Subcutaneous adipose tissue (tissue), 4 donors: ENCODE results near the gene TMEM74B. TPM values are rescaled to one million over a fixed set of nuclear protein-coding genes. Genes with fewer than 3 reads are reported as not detected.

ENCODE experiments used
- total RNA-seq, 4 donors: library from RNA; depleted of rRNA; stranded (reverse); fragments of >200 nt; gene quantifications; one replicate each; pipeline ENCODE4 v1.1.0, GENCODE V29; 2016
- TF ChIP-seq, protein P1 (sequence below): fragments of 450-650 bp; IDR thresholded peaks from one replicate; pipeline ENCODE4 v1.5.1; 2016; ENCODE audit warnings: low read depth, mild to moderate bottlenecking, control low read depth, antibody characterized with exemption, moderate library complexity

Gene TMEM74B
- total RNA-seq, 4 donors from 2014 or later, result 1.1 to 2.1 TPM; not detected in 2

DNA sequence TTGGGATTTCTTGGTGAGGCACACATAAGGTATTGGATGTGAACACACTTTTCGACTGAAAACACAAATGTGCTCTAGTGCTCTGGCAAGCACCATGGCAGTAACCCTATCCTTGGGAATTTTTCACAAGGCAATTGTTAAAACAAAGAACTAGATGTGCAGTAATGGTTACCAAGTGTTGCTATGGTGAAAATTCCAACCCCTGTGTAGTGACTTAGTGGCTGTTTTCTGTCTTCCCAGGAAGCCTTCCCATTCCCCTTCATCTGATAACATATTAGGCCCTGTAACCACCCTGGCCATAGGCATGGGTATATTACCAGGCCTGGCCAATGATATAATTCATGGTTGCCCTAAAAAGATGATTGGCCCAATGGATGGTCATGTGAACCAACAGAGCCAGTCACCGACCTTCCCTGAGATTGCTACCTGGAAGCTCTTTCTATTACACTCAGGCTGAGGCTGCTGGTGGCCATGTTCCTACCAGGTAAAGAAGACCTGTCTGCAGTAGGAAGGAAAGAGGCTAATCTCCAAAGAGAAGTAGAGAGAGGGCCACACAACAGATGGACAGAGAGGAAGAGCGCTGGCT lies 22.6 kb upstream of the TMEM74B start:
- TF ChIP-seq, protein P1, sequence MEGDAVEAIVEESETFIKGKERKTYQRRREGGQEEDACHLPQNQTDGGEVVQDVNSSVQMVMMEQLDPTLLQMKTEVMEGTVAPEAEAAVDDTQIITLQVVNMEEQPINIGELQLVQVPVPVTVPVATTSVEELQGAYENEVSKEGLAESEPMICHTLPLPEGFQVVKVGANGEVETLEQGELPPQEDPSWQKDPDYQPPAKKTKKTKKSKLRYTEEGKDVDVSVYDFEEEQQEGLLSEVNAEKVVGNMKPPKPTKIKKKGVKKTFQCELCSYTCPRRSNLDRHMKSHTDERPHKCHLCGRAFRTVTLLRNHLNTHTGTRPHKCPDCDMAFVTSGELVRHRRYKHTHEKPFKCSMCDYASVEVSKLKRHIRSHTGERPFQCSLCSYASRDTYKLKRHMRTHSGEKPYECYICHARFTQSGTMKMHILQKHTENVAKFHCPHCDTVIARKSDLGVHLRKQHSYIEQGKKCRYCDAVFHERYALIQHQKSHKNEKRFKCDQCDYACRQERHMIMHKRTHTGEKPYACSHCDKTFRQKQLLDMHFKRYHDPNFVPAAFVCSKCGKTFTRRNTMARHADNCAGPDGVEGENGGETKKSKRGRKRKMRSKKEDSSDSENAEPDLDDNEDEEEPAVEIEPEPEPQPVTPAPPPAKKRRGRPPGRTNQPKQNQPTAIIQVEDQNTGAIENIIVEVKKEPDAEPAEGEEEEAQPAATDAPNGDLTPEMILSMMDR, result no peak

DNA sequence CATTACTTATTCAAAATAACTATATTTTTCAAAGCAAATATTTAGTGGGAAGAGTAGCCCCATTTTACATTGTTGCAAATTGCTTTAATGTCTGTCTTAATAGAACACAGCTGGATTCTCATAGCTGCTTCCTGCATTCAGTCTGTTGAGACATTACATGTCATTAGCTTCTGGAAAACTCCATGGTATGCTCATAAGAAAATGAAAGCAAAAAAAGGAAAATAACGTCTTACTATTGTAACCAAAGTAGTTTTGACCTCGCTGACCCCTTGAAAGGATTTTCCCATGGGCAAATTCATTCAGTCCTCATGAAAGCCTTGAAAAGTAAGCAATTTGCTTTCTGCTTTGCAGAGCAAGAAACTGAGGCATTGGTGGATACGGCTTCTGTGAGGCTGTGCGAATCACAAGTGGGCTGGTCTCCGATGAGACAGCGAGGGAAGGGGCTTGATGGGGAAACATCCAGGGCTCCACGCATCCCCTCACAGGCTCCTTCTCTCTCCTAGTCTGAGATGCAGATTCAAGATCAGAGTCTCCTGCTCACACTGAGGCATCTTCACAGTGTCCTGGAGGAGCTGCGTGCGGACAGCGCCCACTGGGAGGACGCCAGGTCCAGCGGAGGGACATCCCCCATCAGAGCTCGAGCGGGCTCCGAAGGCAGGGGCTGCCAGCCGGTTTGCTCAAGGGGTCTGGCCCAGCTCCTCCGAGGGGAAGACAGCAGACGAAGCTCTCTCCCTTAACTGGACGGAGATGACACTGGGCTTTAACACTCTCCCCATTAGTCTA lies 21.8 kb upstream of the TMEM74B start:
- TF ChIP-seq, protein P1, result no peak

DNA sequence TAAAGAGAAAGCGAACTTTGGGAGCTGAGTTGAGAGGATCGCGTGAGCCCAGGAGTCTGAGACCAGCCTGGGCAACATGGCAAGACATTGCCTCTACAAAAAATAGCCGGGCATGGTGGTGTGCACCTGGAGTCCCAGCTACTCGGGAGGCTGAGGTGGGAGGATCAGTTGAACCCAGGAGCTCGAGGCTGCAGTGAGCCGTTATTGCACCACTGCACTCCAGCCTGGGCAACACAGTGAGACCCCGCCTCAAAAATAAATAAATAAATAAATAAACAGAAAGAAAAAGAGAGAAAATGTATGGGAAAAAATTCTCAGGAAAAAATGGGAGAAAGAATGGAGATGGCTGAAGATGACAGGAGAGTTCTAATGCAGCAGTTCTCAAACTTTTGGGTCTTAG lies 21.0 kb upstream of the TMEM74B start:
- TF ChIP-seq, protein P1, result no peak

DNA sequence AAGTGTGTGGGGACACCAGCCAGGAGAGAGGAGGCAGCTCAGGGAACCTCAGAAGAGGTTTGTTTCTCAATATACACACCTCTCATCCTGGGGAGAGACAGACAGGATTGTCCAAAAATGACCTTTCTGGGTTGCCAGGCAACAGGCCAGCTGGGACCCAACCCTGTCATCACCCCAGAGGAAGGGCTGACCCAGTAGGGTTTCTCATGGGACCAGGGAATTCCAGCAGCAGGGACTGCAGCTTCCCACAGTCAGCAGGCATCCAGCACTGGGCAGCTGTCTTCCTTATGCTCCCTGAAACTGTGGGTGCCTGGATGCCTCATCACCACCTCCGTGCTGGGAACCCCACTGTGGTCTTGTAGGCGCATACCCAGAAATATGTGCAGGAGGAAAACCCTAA lies 19.8 kb upstream of the TMEM74B start:
- TF ChIP-seq, protein P1, result no peak

DNA sequence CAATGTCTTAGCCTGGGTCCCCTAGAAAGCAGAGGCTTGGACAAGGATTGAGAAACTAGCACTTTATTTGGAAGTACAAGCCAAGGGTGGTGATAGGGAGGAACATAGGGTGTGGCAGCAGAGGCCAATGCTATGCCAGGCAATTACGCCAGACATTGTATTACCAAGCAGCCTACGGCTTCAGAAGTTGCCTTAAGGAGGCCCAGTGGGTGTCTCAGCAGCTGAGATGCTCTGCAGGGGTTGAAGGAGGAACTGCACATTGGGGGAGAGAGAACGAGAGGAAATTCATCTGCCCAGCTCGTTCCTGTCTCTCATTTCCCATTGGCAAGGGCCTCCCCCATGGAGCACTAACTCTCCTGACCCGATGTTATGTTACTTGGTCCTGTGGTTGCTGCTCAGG lies 19.3 kb upstream of the TMEM74B start:
- TF ChIP-seq, protein P1, result no peak

DNA sequence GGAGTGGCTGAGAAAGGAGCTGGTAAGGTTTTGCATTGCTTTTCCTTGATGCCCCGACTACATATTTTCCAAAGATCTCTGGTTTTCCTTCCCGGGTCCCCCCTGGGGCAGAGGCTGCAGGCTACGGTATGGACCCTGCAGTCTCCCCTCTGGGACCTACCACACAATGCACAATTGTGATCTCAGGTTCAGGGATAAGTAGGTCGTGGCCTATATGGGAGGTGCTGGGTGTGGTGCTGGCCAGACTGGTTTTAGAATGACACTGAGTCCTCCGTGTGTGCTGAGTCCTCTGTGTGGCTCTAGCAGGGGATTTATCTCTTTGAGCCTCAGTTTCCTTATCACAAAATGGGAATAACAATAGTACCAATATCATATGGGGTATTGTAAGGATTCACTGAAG lies 18.8 kb upstream of the TMEM74B start:
- TF ChIP-seq, protein P1, result no peak

DNA sequence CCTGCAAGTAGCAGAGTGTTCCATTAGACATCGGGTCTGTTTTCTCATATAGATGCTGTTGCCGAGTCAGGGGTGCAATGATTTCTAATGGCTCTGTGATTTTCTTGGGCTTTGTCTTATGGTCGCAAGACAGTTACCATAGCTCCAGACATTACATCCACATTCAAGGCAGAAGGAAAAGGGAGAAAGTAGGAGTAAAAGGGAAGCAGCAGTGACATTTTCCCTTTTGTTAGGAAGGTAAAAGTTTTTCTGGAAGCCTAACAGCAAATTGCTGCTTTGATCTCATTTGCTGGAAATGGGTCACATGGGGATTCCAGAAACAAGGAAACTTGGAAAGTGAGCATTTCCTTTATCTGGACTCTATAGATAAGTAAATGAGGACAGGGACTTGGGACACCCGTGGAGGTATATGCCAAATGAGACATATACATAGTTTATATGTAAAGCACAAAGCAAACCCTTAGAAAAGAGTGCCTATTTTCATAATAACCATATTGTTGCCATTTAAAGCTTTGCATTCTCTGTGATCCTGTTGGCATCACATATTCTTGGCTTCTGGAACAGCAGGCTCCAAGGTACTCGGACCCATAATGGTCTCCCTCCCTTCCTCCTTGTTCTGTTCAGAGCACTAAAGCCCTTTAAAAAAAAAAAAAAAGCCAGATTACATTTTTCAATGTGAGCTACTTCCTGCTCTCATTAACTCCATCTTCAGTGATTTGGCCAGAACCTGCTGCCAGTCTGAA lies 18.2 kb upstream of the TMEM74B start, which contains the start of gene C20orf202:
Gene C20orf202, plus strand, starts transcription at position 693 of the 743 bp plus-strand sequence. CDS start 132 bp downstream, outside the sequence.
- TF ChIP-seq, protein P1, result no peak
